MM.1S (cell line): ENCODE measurements around the gene PINLYP.

ENCODE experiments used
- DNase-seq: peaks from one replicate; pipeline ENCODE4 v3.0.0-alpha.2; 2015
- H2AFZ ChIP-seq: fragments of 300-600 bp; sonication (generic); 2 replicates; pipeline ENCODE4 v1.6.0; 2016; ENCODE audit warnings: antibody characterized with exemption, low read length
- H3F3A ChIP-seq: fragments of 300-600 bp; sonication (generic); 2 replicates; pipeline ENCODE4 v1.6.1; 2016; ENCODE audit warnings: mild to moderate bottlenecking, antibody characterized with exemption, low read length, moderate library complexity, mixed read lengths; ENCODE audit not compliant: insufficient read depth
- H3K27ac ChIP-seq: fragments of 300-600 bp; sonication (generic); 2 replicates; pipeline ENCODE4 v1.5.1; 2016; ENCODE audit warnings: mild to moderate bottlenecking, low read length
- H3K27me3 ChIP-seq: fragments of 300-600 bp; sonication (generic); replicated peaks from 2 replicates; pipeline ENCODE4 v1.6.0; 2016; ENCODE audit warnings: low read length; ENCODE audit not compliant: insufficient read depth
- H3K36me3 ChIP-seq: fragments of 300-600 bp; sonication (generic); replicated peaks from 2 replicates; pipeline ENCODE4 v1.6.1; 2016; ENCODE audit warnings: mild to moderate bottlenecking, low read length, mixed read lengths; ENCODE audit not compliant: insufficient read depth
- H3K4me1 ChIP-seq: fragments of 300-600 bp; sonication (generic); 2 replicates; pipeline ENCODE4 v1.6.1; 2016; ENCODE audit warnings: low read length, mixed read lengths
- H3K4me2 ChIP-seq: fragments of 300-600 bp; sonication (generic); 2 replicates; pipeline ENCODE4 v1.6.0; 2016; ENCODE audit warnings: low read depth, low read length
- H3K4me3 ChIP-seq: fragments of 300-600 bp; sonication (generic); 2 replicates; pipeline ENCODE4 v1.5.1; 2016; ENCODE audit warnings: low read length, mixed read lengths
- H3K79me2 ChIP-seq: fragments of 300-600 bp; sonication (generic); 2 replicates; pipeline ENCODE4 v1.6.1; 2016; ENCODE audit warnings: mixed run types, low read length, mixed read lengths
- H3K9ac ChIP-seq: fragments of 300-600 bp; sonication (generic); 2 replicates; pipeline ENCODE4 v1.6.1; 2016; ENCODE audit warnings: low read length, mixed read lengths
- H3K9me2 ChIP-seq: fragments of 300-600 bp; sonication (generic); replicated peaks from 2 replicates; pipeline ENCODE4 v1.6.1; 2016; ENCODE audit warnings: mild to moderate bottlenecking, low read length, mixed read lengths; ENCODE audit not compliant: insufficient read depth
- H3K9me3 ChIP-seq: fragments of 300-600 bp; sonication (generic); replicated peaks from 2 replicates; pipeline ENCODE4 v1.6.1; 2016; ENCODE audit warnings: mild to moderate bottlenecking, low read length, mixed read lengths; ENCODE audit not compliant: insufficient read depth
- H4K20me1 ChIP-seq: fragments of 300-600 bp; sonication (generic); 2 replicates; pipeline ENCODE4 v1.6.1; 2016; ENCODE audit warnings: mild to moderate bottlenecking, low read length, moderate library complexity, mixed read lengths; ENCODE audit not compliant: insufficient read depth
- EZH2 ChIP-seq: fragments of 300-600 bp; sonication (generic); optimal IDR thresholded peaks from 2 replicates; pipeline ENCODE3; 2017; ENCODE audit warnings: low read depth, mild to moderate bottlenecking, antibody characterized with exemption, low read length, mixed read lengths
- EZH2phosphoT487 ChIP-seq: fragments of 300-600 bp; sonication (generic); IDR thresholded peaks from 2 replicates; pipeline ENCODE4 v1.6.1; 2018; ENCODE audit warnings: antibody characterized with exemption, low read length
- TF ChIP-seq, protein P1 (sequence below): fragments of 300-600 bp; sonication (generic); IDR thresholded peaks from 2 replicates; pipeline ENCODE4 v1.5.1; 2016; ENCODE audit warnings: antibody characterized with exemption, low read length, mixed read lengths

Gene PINLYP

DNA sequence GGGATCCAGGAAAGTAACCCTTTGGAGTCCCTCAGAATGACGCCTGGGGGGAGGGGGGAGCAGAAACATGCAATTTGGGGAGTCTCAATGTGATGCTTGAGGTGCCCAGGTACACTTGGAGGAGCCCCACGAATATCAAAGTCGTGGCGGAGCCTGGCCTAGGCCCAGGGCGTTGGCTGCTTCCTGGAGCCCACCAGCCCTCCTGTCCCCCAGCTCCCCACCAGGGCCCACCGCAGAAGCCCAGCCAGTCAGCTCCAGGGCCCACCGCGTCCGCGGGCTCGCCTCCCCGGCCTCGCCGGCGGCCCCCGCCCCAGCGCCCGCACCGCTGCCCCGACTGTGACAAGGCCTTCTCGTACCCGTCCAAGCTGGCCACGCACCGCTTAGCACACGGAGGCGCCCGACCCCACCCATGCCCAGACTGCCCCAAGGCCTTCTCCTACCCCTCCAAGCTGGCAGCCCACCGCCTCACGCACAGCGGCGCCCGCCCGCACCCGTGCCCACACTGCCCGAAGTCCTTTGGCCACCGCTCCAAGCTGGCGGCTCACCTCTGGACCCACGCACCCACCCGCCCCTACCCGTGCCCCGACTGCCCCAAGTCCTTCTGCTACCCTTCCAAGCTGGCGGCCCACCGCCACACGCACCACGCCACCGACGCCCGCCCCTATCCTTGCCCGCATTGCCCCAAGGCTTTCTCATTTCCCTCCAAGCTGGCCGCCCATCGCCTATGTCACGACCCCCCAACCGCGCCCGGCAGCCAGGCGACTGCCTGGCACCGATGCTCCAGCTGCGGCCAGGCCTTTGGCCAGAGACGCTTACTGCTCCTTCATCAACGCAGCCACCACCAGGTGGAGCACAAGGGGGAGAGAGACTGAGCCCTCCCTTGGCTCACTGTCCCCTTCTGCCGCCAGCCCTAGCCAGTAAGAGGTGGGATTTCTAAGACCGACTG, 40.5 kb upstream of the PINLYP start:
- Histone ChIP-seq H3K79me2 (no peaks in the 10 kb centered on the region), H3K27ac (no peak overlapping the region), H3K27me3 (no peaks in the 10 kb centered on the region), H3K4me2 (no peak overlapping the region), H2AFZ (no peak overlapping the region), H3K4me1 (no peaks in the 10 kb centered on the region), H3K36me3 (no peaks in the 10 kb centered on the region), H3K9me3 (no peaks in the 10 kb centered on the region), H3F3A (peaks cover 32% of the 10 kb centered on the region), H3K9ac (no peak overlapping the region), H4K20me1 (no peaks in the 10 kb centered on the region), H3K4me3 (no peak overlapping the region), H3K9me2 (no peaks in the 10 kb centered on the region)
- TF ChIP-seq, protein P1, sequence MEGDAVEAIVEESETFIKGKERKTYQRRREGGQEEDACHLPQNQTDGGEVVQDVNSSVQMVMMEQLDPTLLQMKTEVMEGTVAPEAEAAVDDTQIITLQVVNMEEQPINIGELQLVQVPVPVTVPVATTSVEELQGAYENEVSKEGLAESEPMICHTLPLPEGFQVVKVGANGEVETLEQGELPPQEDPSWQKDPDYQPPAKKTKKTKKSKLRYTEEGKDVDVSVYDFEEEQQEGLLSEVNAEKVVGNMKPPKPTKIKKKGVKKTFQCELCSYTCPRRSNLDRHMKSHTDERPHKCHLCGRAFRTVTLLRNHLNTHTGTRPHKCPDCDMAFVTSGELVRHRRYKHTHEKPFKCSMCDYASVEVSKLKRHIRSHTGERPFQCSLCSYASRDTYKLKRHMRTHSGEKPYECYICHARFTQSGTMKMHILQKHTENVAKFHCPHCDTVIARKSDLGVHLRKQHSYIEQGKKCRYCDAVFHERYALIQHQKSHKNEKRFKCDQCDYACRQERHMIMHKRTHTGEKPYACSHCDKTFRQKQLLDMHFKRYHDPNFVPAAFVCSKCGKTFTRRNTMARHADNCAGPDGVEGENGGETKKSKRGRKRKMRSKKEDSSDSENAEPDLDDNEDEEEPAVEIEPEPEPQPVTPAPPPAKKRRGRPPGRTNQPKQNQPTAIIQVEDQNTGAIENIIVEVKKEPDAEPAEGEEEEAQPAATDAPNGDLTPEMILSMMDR, result peak; percentile 28
- no peak for TF ChIP-seq EZH2
- no peak for DNase-seq

- Histone ChIP-seq H3K9me3 (no peaks in the 10 kb centered on the region), H3K27me3 (no peaks in the 10 kb centered on the region), H3K36me3 (no peaks in the 10 kb centered on the region), H3K27ac (no peak overlapping the region), H3K9ac (no peak overlapping the region), H3K4me2 (no peak overlapping the region), H3K9me2 (no peaks in the 10 kb centered on the region), H3K79me2 (no peaks in the 10 kb centered on the region), H3K4me3 (no peak overlapping the region), H2AFZ (no peak overlapping the region), H3F3A (peaks cover 16% of the 10 kb centered on the region), H3K4me1 (no peaks in the 10 kb centered on the region), H4K20me1 (no peaks in the 10 kb centered on the region)
- TF ChIP-seq EZH2, result no peak
- DNase-seq, result no peak
Measured at GRCh38 chr19:43538922-43539321, 36.7 kb upstream of the PINLYP start.

DNA sequence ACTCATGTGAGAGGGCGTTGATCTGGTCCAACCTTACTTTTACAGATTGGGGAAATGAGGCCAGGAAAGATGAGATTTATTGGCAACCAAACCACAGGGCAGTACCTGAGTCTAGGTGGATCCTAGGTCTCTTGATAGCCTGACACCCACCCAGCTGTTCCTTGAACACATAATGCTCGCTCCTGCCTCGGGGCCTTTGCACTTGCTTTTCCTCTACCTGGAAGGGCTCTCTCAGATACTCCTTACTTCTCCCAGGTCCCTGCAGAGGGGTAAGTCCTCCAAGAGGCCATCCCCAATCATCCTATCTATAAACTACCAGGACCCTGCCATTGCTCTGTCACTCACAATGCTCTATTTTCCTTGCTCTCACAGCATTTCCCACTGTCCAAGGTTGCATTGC, 35.2 kb upstream of the PINLYP start:
- Histone ChIP-seq H3K4me2 (no peak overlapping the region), H3K9ac (no peak overlapping the region), H3K27me3 (no peaks in the 10 kb centered on the region), H3F3A (0 out of 2 replicates have a peak, but pooled peaks cover 10% of the 10 kb centered on the region), H2AFZ (no peak overlapping the region), H4K20me1 (no peaks in the 10 kb centered on the region), H3K4me3 (no peak overlapping the region), H3K27ac (no peak overlapping the region), H3K9me3 (no peaks in the 10 kb centered on the region), H3K79me2 (no peaks in the 10 kb centered on the region), H3K36me3 (no peaks in the 10 kb centered on the region), H3K4me1 (no peaks in the 10 kb centered on the region), H3K9me2 (no peaks in the 10 kb centered on the region)
- DNase-seq, result no peak
- no peak for TF ChIP-seq EZH2phosphoT487
- TF ChIP-seq, protein P1, result no peak
- TF ChIP-seq EZH2, result no peak
